ENCODE measurements around the gene IP6K2. TPM values are rescaled to one million over a fixed set of nuclear protein-coding genes. Genes with fewer than 3 reads are reported as not detected.
"Not testable (repeated sequence)": the region's sequence is repeated elsewhere in the genome, so short reads cannot be mapped to it uniquely, and the experiment has no call there.

IP6K2 gene
- total RNA-seq, 5 donors from 2014 or later (not counting 1 experiment from before 2014, with no cell fraction given), result 69.0 to 95.7 (median 77.6) TPM

GRCh38 chr3:48723293-48723692 lies 6.3 kb upstream of the IP6K2 start:
- CTCF ChIA-PET; H3K4me1 Mint-ChIP-seq; H3K27me3 Mint-ChIP-seq; H3K4me3 ChIP-seq (ENCODE audit: control insufficient read depth in 1 of 2, extremely low read depth in 1 of 2, low read length in 1 of 2); H3K4me3 Mint-ChIP-seq; H3K4me1 ChIP-seq (ENCODE audit: control insufficient read depth in 1 of 2, extremely low read depth in 1 of 2, insufficient read depth in 2 of 2, low read length in 2 of 2); H3K9me3 Mint-ChIP-seq; H3K9me3 ChIP-seq; H3K36me3 ChIP-seq (ENCODE audit: control insufficient read depth in 2 of 2, extremely low read depth in 1 of 2, insufficient read depth in 1 of 2, low read length in 1 of 2); H3K27ac Mint-ChIP-seq; DNase-seq; H3K27me3 ChIP-seq (replicated peaks in 1 of 2; ENCODE audit: control insufficient read depth in 2 of 2, extremely low read depth in 1 of 2, insufficient read depth in 2 of 2, low read length in 1 of 2); H3K36me3 Mint-ChIP-seq; H3K27ac ChIP-seq (ENCODE audit: low read length); ATAC-seq (replicated peaks in 1 of 4); POLR2A ChIA-PET: not testable (repeated sequence)
- 94% methylated on average over 3 of the region's 3 CpGs for WGBS (ENCODE audit: insufficient coverage)

DNA sequence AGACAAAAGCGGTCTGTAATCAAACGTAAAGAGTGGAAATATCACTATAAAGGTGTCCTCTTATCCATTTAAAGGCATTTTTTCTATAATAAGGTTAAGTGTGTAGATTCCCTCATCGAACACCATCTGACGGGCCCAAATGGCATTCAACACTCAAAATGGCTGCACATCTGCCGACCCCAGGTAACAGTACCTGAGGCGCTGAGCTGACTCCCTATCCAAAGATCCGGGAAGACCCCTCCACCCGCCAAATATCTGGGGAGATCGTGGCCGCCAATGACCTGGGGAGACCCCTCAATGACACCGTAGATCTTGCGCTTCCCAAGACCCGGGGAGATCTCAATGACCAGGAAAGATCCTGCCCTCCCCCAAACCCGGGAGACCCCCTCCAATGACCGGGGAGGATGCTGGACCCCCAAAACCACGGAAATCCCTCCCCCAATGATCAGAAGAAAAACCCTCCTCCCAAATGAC lies 476 bp downstream of the IP6K2 start:
- H3K27me3 ChIP-seq (replicated peaks in 1 of 2; ENCODE audit: control insufficient read depth in 2 of 2, extremely low read depth in 1 of 2, insufficient read depth in 2 of 2, low read length in 1 of 2), result no peaks in the 10 kb centered on the region
- POLR2A ChIA-PET, result interaction anchor here in 1 of 2 donors (0.7 kb wide), 2 partner anchors 617 to 697 kb away, joined by 3 to 5 read pairs; no protein-coding TSS in a partner anchor
- peak overlapping the region; percentile 72 for H3K27ac ChIP-seq (ENCODE audit: low read length)
- WGBS (ENCODE audit: insufficient coverage), result 0% methylated on average over 5 of the region's 16 CpGs
- no peaks in the 10 kb centered on the region for H3K9me3 Mint-ChIP-seq
- H3K4me1 ChIP-seq (ENCODE audit: control insufficient read depth in 1 of 2, extremely low read depth in 1 of 2, insufficient read depth in 2 of 2, low read length in 2 of 2), result peaks cover 9 to 41% of the 10 kb centered on the region in 2 experiments
- peaks cover 4% of the 10 kb centered on the region for H3K36me3 Mint-ChIP-seq
- peak overlapping the region; percentile 87 to 100 for H3K4me3 ChIP-seq (ENCODE audit: control insufficient read depth in 1 of 2, extremely low read depth in 1 of 2, low read length in 1 of 2)
- H3K9me3 ChIP-seq, result no peaks in the 10 kb centered on the region
- CTCF ChIA-PET, result interaction anchor here (0.6 to 1.4 kb wide), 7 partner anchors 30 to 754 kb away, joined by 3 to 8 read pairs (median 3); partner anchors contain the start of gene DAG1 (in 1 of the 2)
- H3K36me3 ChIP-seq (ENCODE audit: control insufficient read depth in 2 of 2, extremely low read depth in 1 of 2, insufficient read depth in 1 of 2, low read length in 1 of 2), result peaks cover 0 to 9% of the 10 kb centered on the region in 2 donors
- H3K4me3 Mint-ChIP-seq, result peak overlapping the region; percentile 93 to 99 (median 98)
- peak in 3 of 4 experiments; percentile 9 to 11 (median 11) for ATAC-seq (replicated peaks in 1 of 4)
- peak in 20 of 35 experiments; percentile 6 to 52 (median 18) for DNase-seq
- no peaks in the 10 kb centered on the region for H3K27me3 Mint-ChIP-seq
- H3K27ac Mint-ChIP-seq, result peak overlapping the region; percentile 83 to 95
- peaks cover 48 to 52% (median 48%) of the 10 kb centered on the region in 3 donors for H3K4me1 Mint-ChIP-seq

GRCh38 chr3:48715174-48715800 lies 1.7 kb downstream of the IP6K2 start:
- Mint-ChIP-seq H3K27me3 (no peaks in the 10 kb centered on the region), H3K9me3 (no peaks in the 10 kb centered on the region), H3K36me3 (peaks cover 4% of the 10 kb centered on the region), H3K27ac (no peak overlapping the region), H3K4me3 (peak overlapping the region; percentile 93 to 99 (median 98)), H3K4me1 (peaks cover 59 to 64% (median 60%) of the 10 kb centered on the region in 3 donors)
- H3K27me3 ChIP-seq (replicated peaks in 1 of 2; ENCODE audit: control insufficient read depth in 2 of 2, extremely low read depth in 1 of 2, insufficient read depth in 2 of 2, low read length in 1 of 2), result no peaks in the 10 kb centered on the region
- H3K4me1 ChIP-seq (ENCODE audit: control insufficient read depth in 1 of 2, extremely low read depth in 1 of 2, insufficient read depth in 2 of 2, low read length in 2 of 2), result peaks cover 11 to 41% of the 10 kb centered on the region in 2 experiments
- H3K36me3 ChIP-seq (ENCODE audit: control insufficient read depth in 2 of 2, extremely low read depth in 1 of 2, insufficient read depth in 1 of 2, low read length in 1 of 2), result peaks cover 0 to 20% of the 10 kb centered on the region in 2 donors
- no peak for DNase-seq
- no peak overlapping the region for H3K4me3 ChIP-seq (ENCODE audit: control insufficient read depth in 1 of 2, extremely low read depth in 1 of 2, low read length in 1 of 2)
- no peak overlapping the region for H3K27ac ChIP-seq (ENCODE audit: low read length)
- CTCF ChIA-PET, result interaction anchor here (0.6 to 1.4 kb wide), 5 partner anchors 27 to 714 kb away, joined by 3 to 4 read pairs (median 4); partner anchors contain the start of gene NICN1 (in 1 of the 2)
- no peak for ATAC-seq (replicated peaks in 1 of 4)
- H3K9me3 ChIP-seq, result no peaks in the 10 kb centered on the region
- POLR2A ChIA-PET, result interaction anchor here in 1 of 2 donors (0.6 kb wide), 2 partner anchors 240 to 319 kb away, joined by 3 to 6 read pairs; no protein-coding TSS in a partner anchor

DNA sequence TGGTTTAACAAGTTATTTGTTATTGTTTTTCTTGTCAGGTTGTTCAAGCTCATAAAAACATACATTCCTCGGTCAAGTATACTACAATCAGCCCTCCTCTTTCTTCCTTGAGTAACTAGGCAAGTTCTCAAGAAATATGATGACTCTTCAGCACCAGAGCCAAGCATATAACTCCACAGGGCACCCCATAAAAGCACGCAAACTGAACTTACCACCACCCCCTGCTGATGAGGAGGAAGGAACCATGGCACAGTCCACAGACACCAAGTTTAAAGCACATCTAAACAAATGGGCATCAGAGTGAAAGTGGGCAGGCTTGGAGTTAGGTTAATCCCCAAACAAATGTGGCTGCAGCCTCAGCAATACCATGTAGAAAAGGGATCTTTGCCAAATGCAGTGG lies 5.3 kb downstream of the IP6K2 start:
- peak overlapping the region; percentile 7 to 74 for H3K27ac Mint-ChIP-seq
- Histone ChIP-seq H3K27ac (ENCODE audit: low read length) (no peak overlapping the region), H3K36me3 (ENCODE audit: control insufficient read depth in 2 of 2, extremely low read depth in 1 of 2, insufficient read depth in 1 of 2, low read length in 1 of 2) (peaks cover 0 to 31% of the 10 kb centered on the region in 2 donors), H3K4me3 (ENCODE audit: control insufficient read depth in 1 of 2, extremely low read depth in 1 of 2, low read length in 1 of 2) (no peak overlapping the region), H3K9me3 (no peaks in the 10 kb centered on the region), H3K27me3 (replicated peaks in 1 of 2; ENCODE audit: control insufficient read depth in 2 of 2, extremely low read depth in 1 of 2, insufficient read depth in 2 of 2, low read length in 1 of 2) (no peaks in the 10 kb centered on the region), H3K4me1 (ENCODE audit: control insufficient read depth in 1 of 2, extremely low read depth in 1 of 2, insufficient read depth in 2 of 2, low read length in 2 of 2) (peaks cover 13 to 56% of the 10 kb centered on the region in 2 experiments)
- no peaks in the 10 kb centered on the region for H3K27me3 Mint-ChIP-seq
- peaks cover 68 to 77% (median 77%) of the 10 kb centered on the region in 3 donors for H3K4me1 Mint-ChIP-seq
- WGBS (ENCODE audit: insufficient coverage), result no CpG with 5 or more reads among the region's 2 CpGs
- DNase-seq (no peak), ATAC-seq (replicated peaks in 1 of 4) (no peak)
- no peaks in the 10 kb centered on the region for H3K9me3 Mint-ChIP-seq
- peak overlapping the region in 2 of 3 donors; percentile 29 to 51 for H3K4me3 Mint-ChIP-seq
- CTCF ChIA-PET, result no interaction called here
- POLR2A ChIA-PET, result no interaction called here
- peaks cover 16% of the 10 kb centered on the region for H3K36me3 Mint-ChIP-seq

GRCh38 chr3:48709051-48709461 lies 8.0 kb downstream of the IP6K2 start:
- Histone ChIP-seq H3K36me3 (ENCODE audit: control insufficient read depth in 2 of 2, extremely low read depth in 1 of 2, insufficient read depth in 1 of 2, low read length in 1 of 2) (peaks cover 5 to 42% of the 10 kb centered on the region in 2 donors), H3K27me3 (replicated peaks in 1 of 2; ENCODE audit: control insufficient read depth in 2 of 2, extremely low read depth in 1 of 2, insufficient read depth in 2 of 2, low read length in 1 of 2) (no peaks in the 10 kb centered on the region), H3K4me3 (ENCODE audit: control insufficient read depth in 1 of 2, extremely low read depth in 1 of 2, low read length in 1 of 2) (no peak overlapping the region), H3K27ac (ENCODE audit: low read length) (no peak overlapping the region), H3K9me3 (no peaks in the 10 kb centered on the region), H3K4me1 (ENCODE audit: control insufficient read depth in 1 of 2, extremely low read depth in 1 of 2, insufficient read depth in 2 of 2, low read length in 2 of 2) (peaks cover 6 to 55% of the 10 kb centered on the region in 2 experiments)
- WGBS (ENCODE audit: insufficient coverage), result 86% methylated on average over 7 of the region's 7 CpGs
- Mint-ChIP-seq H3K4me3 (peak overlapping the region in 1 of 3 donors; percentile 25), H3K27ac (peak overlapping the region in 1 of 2 donors; percentile 69), H3K36me3 (peaks cover 17% of the 10 kb centered on the region), H3K27me3 (no peaks in the 10 kb centered on the region), H3K9me3 (no peaks in the 10 kb centered on the region), H3K4me1 (peaks cover 57 to 66% (median 64%) of the 10 kb centered on the region in 3 donors)
- no peak for ATAC-seq (replicated peaks in 1 of 4)
- POLR2A ChIA-PET, result no interaction called here
- CTCF ChIA-PET, result no interaction called here
- no peak for DNase-seq

GRCh38 chr3:48708481-48708889 lies 8.5 kb downstream of the IP6K2 start:
- peak overlapping the region in 1 of 3 donors; percentile 25 for H3K4me3 Mint-ChIP-seq
- 90% methylated on average over 2 of the region's 2 CpGs for WGBS (ENCODE audit: insufficient coverage)
- Histone ChIP-seq H3K4me3 (ENCODE audit: control insufficient read depth in 1 of 2, extremely low read depth in 1 of 2, low read length in 1 of 2) (no peak overlapping the region), H3K27ac (ENCODE audit: low read length) (no peak overlapping the region), H3K36me3 (ENCODE audit: control insufficient read depth in 2 of 2, extremely low read depth in 1 of 2, insufficient read depth in 1 of 2, low read length in 1 of 2) (peaks cover 5 to 42% of the 10 kb centered on the region in 2 donors), H3K9me3 (no peaks in the 10 kb centered on the region), H3K27me3 (replicated peaks in 1 of 2; ENCODE audit: control insufficient read depth in 2 of 2, extremely low read depth in 1 of 2, insufficient read depth in 2 of 2, low read length in 1 of 2) (no peaks in the 10 kb centered on the region), H3K4me1 (ENCODE audit: control insufficient read depth in 1 of 2, extremely low read depth in 1 of 2, insufficient read depth in 2 of 2, low read length in 2 of 2) (peaks cover 6 to 49% of the 10 kb centered on the region in 2 experiments)
- peak overlapping the region in 1 of 2 donors; percentile 57 for H3K27ac Mint-ChIP-seq
- POLR2A ChIA-PET, result no interaction called here
- no peaks in the 10 kb centered on the region for H3K27me3 Mint-ChIP-seq
- H3K36me3 Mint-ChIP-seq, result peaks cover 18% of the 10 kb centered on the region
- H3K9me3 Mint-ChIP-seq, result no peaks in the 10 kb centered on the region
- DNase-seq (no peak), ATAC-seq (replicated peaks in 1 of 4) (no peak)
- peaks cover 56 to 67% (median 67%) of the 10 kb centered on the region in 3 donors for H3K4me1 Mint-ChIP-seq
- CTCF ChIA-PET, result no interaction called here
